Globus pallidus (tissue), 1 donor: ENCODE measurements around the gene FBXO40.

Experiments used
- DNase-seq: peaks from one replicate; pipeline ENCODE4 v3.0.0-alpha.2; 2015; ENCODE audit warnings: low spot score

Gene FBXO40

GRCh38 chr3:121621491-121621890 is 28.3 kb downstream of the FBXO40 start:
- DNase-seq = no peak

GRCh38 chr3:121624147-121624899 is 31.1 kb downstream of the FBXO40 start:
- DNase-seq = no peak

- no peak for DNase-seq
Observed at GRCh38 chr3:121626495-121626894, 33.3 kb downstream of the FBXO40 start.

- DNase-seq = no peak
Observed at GRCh38 chr3:121627211-121627610, 34.0 kb downstream of the FBXO40 start.

- no peak for DNase-seq
Observed at GRCh38 chr3:121627622-121628021, 34.4 kb downstream of the FBXO40 start.

GRCh38 chr3:121629601-121630000 is 36.4 kb downstream of the FBXO40 start:
- DNase-seq = no peak

GRCh38 chr3:121630355-121630754 is 37.2 kb downstream of the FBXO40 start:
- no peak for DNase-seq

GRCh38 chr3:121637922-121638321 is 44.7 kb downstream of the FBXO40 start:
- no peak for DNase-seq

- no peak for DNase-seq
Observed at GRCh38 chr3:121641127-121641526, 47.9 kb downstream of the FBXO40 start.

GRCh38 chr3:121642601-121643314 is 49.6 kb downstream of the FBXO40 start:
- no peak for DNase-seq

- DNase-seq = no peak
Observed at GRCh38 chr3:121645054-121645453, 51.9 kb downstream of the FBXO40 start.

GRCh38 chr3:121648219-121648958 is 55.2 kb downstream of the FBXO40 start:
- peak; percentile 45 for DNase-seq

GRCh38 chr3:121649645-121650044 is 56.5 kb downstream of the FBXO40 start:
- DNase-seq = no peak

GRCh38 chr3:121651684-121652083 is 58.5 kb downstream of the FBXO40 start:
- no peak for DNase-seq

GRCh38 chr3:121654493-121655385 is 61.6 kb downstream of the FBXO40 start:
- no peak for DNase-seq

GRCh38 chr3:121658716-121659435 is 65.7 kb downstream of the FBXO40 start:
- DNase-seq = no peak

GRCh38 chr3:121659586-121659985 is 66.4 kb downstream of the FBXO40 start:
- peak; percentile 14 for DNase-seq

GRCh38 chr3:121660356-121661171 is 67.4 kb downstream of the FBXO40 start, which contains the start of gene HCLS1:
Gene HCLS1, minus strand, starts transcription at chr3:121660903. Its CDS starts 2,556 bp downstream, at chr3:121658347.
- peak; percentile 68 for DNase-seq

- DNase-seq = no peak
Observed at GRCh38 chr3:121661376-121661775, 68.2 kb downstream of the FBXO40 start.

GRCh38 chr3:121662742-121663141 is 69.6 kb downstream of the FBXO40 start:
- DNase-seq = no peak
